ENCODE results near the gene OR11A1. TPM values are rescaled to one million over a fixed set of nuclear protein-coding genes. Genes with fewer than 3 reads are reported as not detected.

Gene OR11A1, protein sequence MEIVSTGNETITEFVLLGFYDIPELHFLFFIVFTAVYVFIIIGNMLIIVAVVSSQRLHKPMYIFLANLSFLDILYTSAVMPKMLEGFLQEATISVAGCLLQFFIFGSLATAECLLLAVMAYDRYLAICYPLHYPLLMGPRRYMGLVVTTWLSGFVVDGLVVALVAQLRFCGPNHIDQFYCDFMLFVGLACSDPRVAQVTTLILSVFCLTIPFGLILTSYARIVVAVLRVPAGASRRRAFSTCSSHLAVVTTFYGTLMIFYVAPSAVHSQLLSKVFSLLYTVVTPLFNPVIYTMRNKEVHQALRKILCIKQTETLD
- polyA plus RNA-seq (2012; ENCODE audit: insufficient read length, low read depth) = not detected

DNA sequence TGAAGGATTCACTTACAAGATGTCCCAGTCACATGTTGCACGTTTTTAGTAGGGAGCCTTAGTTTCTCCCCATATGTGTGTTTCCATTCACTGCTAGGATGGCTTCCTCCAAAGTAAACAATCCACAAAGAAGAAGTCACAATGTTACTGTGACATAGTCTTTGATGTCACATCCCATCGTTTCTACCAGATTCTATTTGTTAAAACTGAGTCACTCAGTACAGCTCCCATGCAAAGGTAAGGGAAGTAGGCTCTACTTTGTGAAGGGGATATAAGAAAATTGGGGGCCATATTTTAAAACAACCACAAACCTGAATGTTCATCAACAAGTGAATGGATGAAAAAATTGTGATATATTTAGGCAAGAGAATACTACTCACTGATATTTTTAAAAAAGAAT, at the start of gene OR11A1, which contains the start of gene OR2H1:
Gene OR11A1, minus strand, starts transcription at position 101 of the 400 bp plus-strand sequence. CDS start 29,430 bp downstream, outside the sequence.
Gene OR2H1, plus strand, starts transcription at position 185 of the 400 bp plus-strand sequence. CDS start 4,615 bp downstream, outside the sequence.
- TF ChIP-seq FOXP2 (optimal IDR thresholded peaks at IDR 0.05; ENCODE audit: borderline replicate concordance, extremely low read depth, extremely low read length, insufficient read depth) (no peak), TAF1 (IDR thresholded peaks at IDR 0.05; ENCODE audit: borderline replicate concordance, insufficient read depth, low read length) (no peak), SIN3A (IDR thresholded peaks at IDR 0.05; ENCODE audit: borderline replicate concordance, insufficient read depth, low read length) (no peak), POLR2AphosphoS5 (IDR thresholded peaks at IDR 0.05; ENCODE audit: low read depth, low read length) (no peak)
- TF ChIP-seq, protein P1, sequence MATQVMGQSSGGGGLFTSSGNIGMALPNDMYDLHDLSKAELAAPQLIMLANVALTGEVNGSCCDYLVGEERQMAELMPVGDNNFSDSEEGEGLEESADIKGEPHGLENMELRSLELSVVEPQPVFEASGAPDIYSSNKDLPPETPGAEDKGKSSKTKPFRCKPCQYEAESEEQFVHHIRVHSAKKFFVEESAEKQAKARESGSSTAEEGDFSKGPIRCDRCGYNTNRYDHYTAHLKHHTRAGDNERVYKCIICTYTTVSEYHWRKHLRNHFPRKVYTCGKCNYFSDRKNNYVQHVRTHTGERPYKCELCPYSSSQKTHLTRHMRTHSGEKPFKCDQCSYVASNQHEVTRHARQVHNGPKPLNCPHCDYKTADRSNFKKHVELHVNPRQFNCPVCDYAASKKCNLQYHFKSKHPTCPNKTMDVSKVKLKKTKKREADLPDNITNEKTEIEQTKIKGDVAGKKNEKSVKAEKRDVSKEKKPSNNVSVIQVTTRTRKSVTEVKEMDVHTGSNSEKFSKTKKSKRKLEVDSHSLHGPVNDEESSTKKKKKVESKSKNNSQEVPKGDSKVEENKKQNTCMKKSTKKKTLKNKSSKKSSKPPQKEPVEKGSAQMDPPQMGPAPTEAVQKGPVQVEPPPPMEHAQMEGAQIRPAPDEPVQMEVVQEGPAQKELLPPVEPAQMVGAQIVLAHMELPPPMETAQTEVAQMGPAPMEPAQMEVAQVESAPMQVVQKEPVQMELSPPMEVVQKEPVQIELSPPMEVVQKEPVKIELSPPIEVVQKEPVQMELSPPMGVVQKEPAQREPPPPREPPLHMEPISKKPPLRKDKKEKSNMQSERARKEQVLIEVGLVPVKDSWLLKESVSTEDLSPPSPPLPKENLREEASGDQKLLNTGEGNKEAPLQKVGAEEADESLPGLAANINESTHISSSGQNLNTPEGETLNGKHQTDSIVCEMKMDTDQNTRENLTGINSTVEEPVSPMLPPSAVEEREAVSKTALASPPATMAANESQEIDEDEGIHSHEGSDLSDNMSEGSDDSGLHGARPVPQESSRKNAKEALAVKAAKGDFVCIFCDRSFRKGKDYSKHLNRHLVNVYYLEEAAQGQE (IDR thresholded peaks at IDR 0.05; ENCODE audit: insufficient read depth in 1 of 2, low read depth in 2 of 2, low read length in 2 of 2) = no peak

DNA sequence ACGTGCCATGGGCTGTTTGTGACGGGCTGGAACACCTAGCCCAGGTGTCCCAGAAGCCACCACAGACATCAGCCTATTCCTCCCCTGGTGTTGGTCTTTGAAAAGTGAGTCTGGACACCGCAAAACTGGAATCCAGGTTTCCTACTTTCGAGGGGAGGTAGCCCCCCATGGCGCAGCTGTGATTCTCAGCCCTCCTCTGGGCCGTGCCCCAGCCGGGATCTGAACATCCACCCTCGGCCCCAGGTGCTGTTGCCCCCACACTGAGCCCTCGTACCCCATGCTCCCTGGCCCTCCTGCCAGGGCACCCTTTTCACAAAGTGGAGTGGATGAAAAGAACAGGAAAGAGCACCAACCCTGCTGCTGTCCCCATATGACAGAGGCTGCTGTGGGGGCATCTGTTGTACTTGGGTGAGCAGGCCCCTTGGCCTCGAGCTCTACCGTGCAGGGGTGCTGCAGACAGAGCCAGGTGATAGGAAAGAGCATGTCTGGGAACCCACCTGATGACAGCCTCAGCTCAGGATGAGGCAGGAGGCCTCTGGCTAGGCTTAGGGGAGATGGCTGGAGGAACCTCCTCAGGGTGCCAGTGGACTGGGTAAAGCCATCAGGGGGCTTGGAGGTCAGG, 49.7 kb upstream of the OR11A1 start:
- TF ChIP-seq TAF1 (IDR thresholded peaks at IDR 0.05; ENCODE audit: borderline replicate concordance, insufficient read depth, low read length) = no peak
- TF ChIP-seq FOXP2 (optimal IDR thresholded peaks at IDR 0.05; ENCODE audit: borderline replicate concordance, extremely low read depth, extremely low read length, insufficient read depth) = no peak
- TF ChIP-seq POLR2AphosphoS5 (IDR thresholded peaks at IDR 0.05; ENCODE audit: low read depth, low read length) = no peak
- no peak for TF ChIP-seq SIN3A (IDR thresholded peaks at IDR 0.05; ENCODE audit: borderline replicate concordance, insufficient read depth, low read length)
- TF ChIP-seq, protein P1 (IDR thresholded peaks at IDR 0.05; ENCODE audit: insufficient read depth in 1 of 2, low read depth in 2 of 2, low read length in 2 of 2) = no peak

DNA sequence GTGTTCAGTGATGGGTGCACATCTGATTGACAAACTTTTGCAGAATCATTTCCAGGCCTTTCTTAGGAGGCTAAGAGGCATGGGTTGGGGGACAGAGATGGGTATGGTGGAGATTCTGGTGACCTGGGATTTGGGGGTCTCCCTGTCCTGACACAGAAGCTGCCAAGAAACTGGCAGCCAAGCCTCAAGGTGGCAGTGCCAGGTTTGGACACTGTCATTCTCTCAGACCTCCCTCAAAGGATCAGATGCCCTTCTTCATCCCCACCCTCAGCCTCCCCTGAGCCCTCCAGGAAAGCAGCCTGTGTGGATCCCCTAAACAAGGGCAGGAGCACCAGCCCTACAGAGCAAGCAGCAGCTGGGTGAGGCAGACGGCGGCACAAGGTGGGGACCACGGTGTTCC, 48.9 kb upstream of the OR11A1 start:
- TF ChIP-seq SIN3A (IDR thresholded peaks at IDR 0.05; ENCODE audit: borderline replicate concordance, insufficient read depth, low read length) (no peak), TAF1 (IDR thresholded peaks at IDR 0.05; ENCODE audit: borderline replicate concordance, insufficient read depth, low read length) (no peak), FOXP2 (optimal IDR thresholded peaks at IDR 0.05; ENCODE audit: borderline replicate concordance, extremely low read depth, extremely low read length, insufficient read depth) (no peak), POLR2AphosphoS5 (IDR thresholded peaks at IDR 0.05; ENCODE audit: low read depth, low read length) (no peak)
- TF ChIP-seq, protein P1 (IDR thresholded peaks at IDR 0.05; ENCODE audit: insufficient read depth in 1 of 2, low read depth in 2 of 2, low read length in 2 of 2) = no peak

DNA sequence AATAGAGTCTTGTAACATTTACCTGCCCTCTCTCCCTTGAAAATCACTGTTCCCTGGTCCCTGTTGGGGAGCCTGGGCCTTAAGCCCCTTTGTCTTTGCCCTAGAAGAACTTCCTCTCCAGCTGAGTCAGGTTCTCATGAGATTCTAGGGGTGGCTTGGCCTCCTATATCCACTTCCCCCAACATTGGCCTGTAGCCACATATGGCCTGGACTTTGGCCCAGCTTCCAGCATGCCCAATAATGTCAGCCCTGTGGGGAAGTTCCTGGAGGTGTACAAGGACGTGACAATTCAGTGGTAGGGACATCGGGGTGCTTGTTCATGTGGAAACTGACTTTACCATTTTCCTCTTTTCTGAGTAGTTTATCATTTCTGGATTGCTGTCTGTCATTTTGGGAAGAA, 48.1 kb upstream of the OR11A1 start:
- no peak for TF ChIP-seq FOXP2 (optimal IDR thresholded peaks at IDR 0.05; ENCODE audit: borderline replicate concordance, extremely low read depth, extremely low read length, insufficient read depth)
- TF ChIP-seq SIN3A (IDR thresholded peaks at IDR 0.05; ENCODE audit: borderline replicate concordance, insufficient read depth, low read length) = no peak
- TF ChIP-seq TAF1 (IDR thresholded peaks at IDR 0.05; ENCODE audit: borderline replicate concordance, insufficient read depth, low read length) = no peak
- TF ChIP-seq, protein P1 (IDR thresholded peaks at IDR 0.05; ENCODE audit: insufficient read depth in 1 of 2, low read depth in 2 of 2, low read length in 2 of 2) = no peak
- TF ChIP-seq POLR2AphosphoS5 (IDR thresholded peaks at IDR 0.05; ENCODE audit: low read depth, low read length) = no peak
